Activated T-cell treated with anti-CD3 and anti-CD28 coated beads for 24 hours (primary cell): ENCODE measurements around the gene GBA3.

Source experiments
- DNase-seq: peaks from one replicate; pipeline ENCODE4 v3.0.0-alpha.2; 2020; ENCODE audit warnings: low read depth

Gene GBA3

GRCh38 chr4:22692736-22693135 is at the start of gene GBA3:
Gene GBA3, plus strand, starts transcription at chr4:22692937.
- DNase-seq: no peak

GRCh38 chr4:22643952-22644351 is 48.8 kb upstream of the GBA3 start:
- no peak for DNase-seq

- no peak for DNase-seq
Measured at GRCh38 chr4:22645481-22646182, 47.1 kb upstream of the GBA3 start.

GRCh38 chr4:22648996-22649395 is 43.7 kb upstream of the GBA3 start:
- no peak for DNase-seq

GRCh38 chr4:22650771-22651170 is 42.0 kb upstream of the GBA3 start:
- DNase-seq: no peak

GRCh38 chr4:22653752-22654151 is 39.0 kb upstream of the GBA3 start:
- DNase-seq: no peak

- DNase-seq: no peak
Measured at GRCh38 chr4:22661443-22661842, 31.3 kb upstream of the GBA3 start.

- no peak for DNase-seq
Measured at GRCh38 chr4:22667332-22667940, 25.3 kb upstream of the GBA3 start.

- DNase-seq: no peak
Measured at GRCh38 chr4:22668301-22668700, 24.4 kb upstream of the GBA3 start.

GRCh38 chr4:22668702-22669101 is 24.0 kb upstream of the GBA3 start:
- DNase-seq: no peak

- DNase-seq: no peak
Measured at GRCh38 chr4:22670956-22671355, 21.8 kb upstream of the GBA3 start.

- no peak for DNase-seq
Measured at GRCh38 chr4:22672519-22672918, 20.2 kb upstream of the GBA3 start.

GRCh38 chr4:22672944-22673343 is 19.8 kb upstream of the GBA3 start:
- no peak for DNase-seq

GRCh38 chr4:22674700-22675099 is 18.0 kb upstream of the GBA3 start:
- no peak for DNase-seq

- no peak for DNase-seq
Measured at GRCh38 chr4:22676063-22676462, 16.7 kb upstream of the GBA3 start.

GRCh38 chr4:22677780-22678179 is 15.0 kb upstream of the GBA3 start:
- no peak for DNase-seq

GRCh38 chr4:22678940-22679854 is 13.5 kb upstream of the GBA3 start:
- DNase-seq: no peak

GRCh38 chr4:22680065-22680642 is 12.6 kb upstream of the GBA3 start:
- DNase-seq: no peak

GRCh38 chr4:22683726-22684125 is 9.0 kb upstream of the GBA3 start:
- no peak for DNase-seq

GRCh38 chr4:22686141-22686540 is 6.6 kb upstream of the GBA3 start:
- no peak for DNase-seq

- no peak for DNase-seq
Measured at GRCh38 chr4:22688236-22688635, 4.5 kb upstream of the GBA3 start.

GRCh38 chr4:22689428-22689827 is 3.3 kb upstream of the GBA3 start:
- no peak for DNase-seq

- no peak for DNase-seq
Measured at GRCh38 chr4:22695029-22695428, 2.3 kb downstream of the GBA3 start.
